GM18508 (cell line): ENCODE data around the gene PCDHGB2.

ENCODE experiments used
- ATAC-seq: cut with Tn5 transposase; IDR thresholded peaks from one replicate; pipeline ENCODE4 v1.9.1; 2021; ENCODE audit warnings: moderate number of reproducible peaks; ENCODE audit not compliant: insufficient read depth, unreplicated experiment

PCDHGB2 gene

DNA sequence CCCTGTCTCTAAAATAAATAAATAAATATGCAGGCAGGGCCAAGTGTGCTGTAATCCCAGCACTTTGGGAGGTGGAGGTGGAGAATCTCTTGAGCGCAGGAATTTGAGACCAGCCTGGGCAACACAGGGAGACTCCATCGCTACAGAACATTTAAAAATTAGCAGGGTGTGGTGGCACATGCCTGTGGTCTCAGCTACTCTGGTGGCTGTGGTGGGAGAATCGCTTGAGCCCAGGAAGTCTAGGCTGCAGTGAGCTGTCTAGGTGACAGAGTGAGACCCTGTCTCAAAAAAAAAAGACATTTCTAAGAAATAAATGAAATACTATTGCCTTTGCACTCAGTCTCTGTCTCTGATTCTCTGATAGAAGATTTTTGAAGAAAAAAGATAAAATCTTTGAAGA lies 51.8 kb downstream of the PCDHGB2 start:
- no peak for ATAC-seq
